ENCODE measurements around the gene DYNLL1.

DNA sequence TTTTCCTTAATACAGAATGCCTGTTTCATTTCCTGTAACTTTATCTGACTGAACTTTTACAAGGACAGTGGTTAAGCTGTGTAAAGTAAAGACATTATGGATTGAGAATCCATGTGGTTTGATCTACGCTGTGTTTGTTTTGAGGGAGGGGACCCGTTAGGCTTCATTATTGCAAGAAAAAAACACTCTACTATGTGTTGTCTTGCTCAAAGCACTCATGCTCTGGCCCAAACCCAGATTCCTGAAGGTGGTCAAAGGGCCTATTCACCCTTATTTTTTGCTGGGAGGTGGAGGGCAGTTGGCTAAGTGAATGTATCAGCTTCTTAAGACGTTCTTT is 50.1 kb downstream of the DYNLL1 start:
- no peak for TF ChIP-seq GABPA (IDR thresholded peaks at IDR 0.05; ENCODE audit: low read depth, low read length)
- no peak for TF ChIP-seq GABPA (CRISPR knock-in tag; IDR thresholded peaks at IDR 0.05; ENCODE audit: low read depth)
- no peak for TF ChIP-seq CREB1 (IDR thresholded peaks at IDR 0.05)
- TF ChIP-seq CREB1 (CRISPR knock-in tag; IDR thresholded peaks at IDR 0.05) = no peak
- no peak for TF ChIP-seq GTF2F1 (IDR thresholded peaks at IDR 0.05; ENCODE audit: low read length)
- TF ChIP-seq, protein P1, sequence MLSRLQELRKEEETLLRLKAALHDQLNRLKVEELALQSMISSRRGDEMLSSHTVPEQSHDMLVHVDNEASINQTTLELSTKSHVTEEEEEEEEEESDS (CRISPR knock-in tag; IDR thresholded peaks at IDR 0.05; ENCODE audit: borderline replicate concordance) = no peak
- TF ChIP-seq, protein P2, sequence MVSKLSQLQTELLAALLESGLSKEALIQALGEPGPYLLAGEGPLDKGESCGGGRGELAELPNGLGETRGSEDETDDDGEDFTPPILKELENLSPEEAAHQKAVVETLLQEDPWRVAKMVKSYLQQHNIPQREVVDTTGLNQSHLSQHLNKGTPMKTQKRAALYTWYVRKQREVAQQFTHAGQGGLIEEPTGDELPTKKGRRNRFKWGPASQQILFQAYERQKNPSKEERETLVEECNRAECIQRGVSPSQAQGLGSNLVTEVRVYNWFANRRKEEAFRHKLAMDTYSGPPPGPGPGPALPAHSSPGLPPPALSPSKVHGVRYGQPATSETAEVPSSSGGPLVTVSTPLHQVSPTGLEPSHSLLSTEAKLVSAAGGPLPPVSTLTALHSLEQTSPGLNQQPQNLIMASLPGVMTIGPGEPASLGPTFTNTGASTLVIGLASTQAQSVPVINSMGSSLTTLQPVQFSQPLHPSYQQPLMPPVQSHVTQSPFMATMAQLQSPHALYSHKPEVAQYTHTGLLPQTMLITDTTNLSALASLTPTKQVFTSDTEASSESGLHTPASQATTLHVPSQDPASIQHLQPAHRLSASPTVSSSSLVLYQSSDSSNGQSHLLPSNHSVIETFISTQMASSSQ (IDR thresholded peaks at IDR 0.05; ENCODE audit: low read depth) = no peak
- TF ChIP-seq, protein P2 (CRISPR knock-in tag; IDR thresholded peaks at IDR 0.05; ENCODE audit: borderline replicate concordance) = no peak
- no peak for TF ChIP-seq CHCHD3 (CRISPR knock-in tag; IDR thresholded peaks at IDR 0.05)
- TF ChIP-seq KDM1A (CRISPR knock-in tag; IDR thresholded peaks at IDR 0.05) = no peak
- TF ChIP-seq, protein P3, sequence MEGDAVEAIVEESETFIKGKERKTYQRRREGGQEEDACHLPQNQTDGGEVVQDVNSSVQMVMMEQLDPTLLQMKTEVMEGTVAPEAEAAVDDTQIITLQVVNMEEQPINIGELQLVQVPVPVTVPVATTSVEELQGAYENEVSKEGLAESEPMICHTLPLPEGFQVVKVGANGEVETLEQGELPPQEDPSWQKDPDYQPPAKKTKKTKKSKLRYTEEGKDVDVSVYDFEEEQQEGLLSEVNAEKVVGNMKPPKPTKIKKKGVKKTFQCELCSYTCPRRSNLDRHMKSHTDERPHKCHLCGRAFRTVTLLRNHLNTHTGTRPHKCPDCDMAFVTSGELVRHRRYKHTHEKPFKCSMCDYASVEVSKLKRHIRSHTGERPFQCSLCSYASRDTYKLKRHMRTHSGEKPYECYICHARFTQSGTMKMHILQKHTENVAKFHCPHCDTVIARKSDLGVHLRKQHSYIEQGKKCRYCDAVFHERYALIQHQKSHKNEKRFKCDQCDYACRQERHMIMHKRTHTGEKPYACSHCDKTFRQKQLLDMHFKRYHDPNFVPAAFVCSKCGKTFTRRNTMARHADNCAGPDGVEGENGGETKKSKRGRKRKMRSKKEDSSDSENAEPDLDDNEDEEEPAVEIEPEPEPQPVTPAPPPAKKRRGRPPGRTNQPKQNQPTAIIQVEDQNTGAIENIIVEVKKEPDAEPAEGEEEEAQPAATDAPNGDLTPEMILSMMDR (CRISPR knock-in tag; IDR thresholded peaks at IDR 0.05) = no peak
- no peak for TF ChIP-seq HNRNPUL1 (IDR thresholded peaks at IDR 0.05; ENCODE audit: low read depth, low read length)
- no peak for TF ChIP-seq KLF6 (CRISPR knock-in tag; IDR thresholded peaks at IDR 0.05)
- TF ChIP-seq, protein P4, sequence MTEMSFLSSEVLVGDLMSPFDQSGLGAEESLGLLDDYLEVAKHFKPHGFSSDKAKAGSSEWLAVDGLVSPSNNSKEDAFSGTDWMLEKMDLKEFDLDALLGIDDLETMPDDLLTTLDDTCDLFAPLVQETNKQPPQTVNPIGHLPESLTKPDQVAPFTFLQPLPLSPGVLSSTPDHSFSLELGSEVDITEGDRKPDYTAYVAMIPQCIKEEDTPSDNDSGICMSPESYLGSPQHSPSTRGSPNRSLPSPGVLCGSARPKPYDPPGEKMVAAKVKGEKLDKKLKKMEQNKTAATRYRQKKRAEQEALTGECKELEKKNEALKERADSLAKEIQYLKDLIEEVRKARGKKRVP (CRISPR knock-in tag; IDR thresholded peaks at IDR 0.05) = no peak
- no peak for TF ChIP-seq PRMT3 (CRISPR knock-in tag; IDR thresholded peaks at IDR 0.05; ENCODE audit: borderline replicate concordance, low read depth)
- TF ChIP-seq SMAD3 (CRISPR knock-in tag; IDR thresholded peaks at IDR 0.05) = no peak
- TF ChIP-seq ZNF263 (CRISPR knock-in tag; IDR thresholded peaks at IDR 0.05) = no peak
